HL-60/S4 treated with retinoic acid at 250 ng/mL for 4 days and 3 days (cell line): ENCODE results near the gene DLD.
"Not testable (repeated sequence)": the region's sequence is repeated elsewhere in the genome, so short reads cannot be mapped to it uniquely, and the experiment has no call there.

Experiments
- in situ Hi-C: fragments of 300-500 bp; cut with MboI; formaldehyde crosslinking; loops from 2 replicates; pipeline ENCODE4 v1.7.0; 2022; ENCODE audit warnings: low sequenced_read_pairs

DLD gene

GRCh38 chr7:107939573-107940489, 48.8 kb downstream of the DLD start:
- in situ Hi-C loops: no loop called here

GRCh38 chr7:107940951-107941350, 50.0 kb downstream of the DLD start:
- in situ Hi-C loops: no loop called here

GRCh38 chr7:107943018-107943417, 52.0 kb downstream of the DLD start:
- in situ Hi-C loops: no loop called here

- in situ Hi-C loops: no loop called here
Observed at GRCh38 chr7:107944411-107945169, 53.6 kb downstream of the DLD start.

- in situ Hi-C loops: no loop called here
Observed at GRCh38 chr7:107945332-107945731, 54.3 kb downstream of the DLD start.

- in situ Hi-C loops: no loop called here
Observed at GRCh38 chr7:107946451-107946850, 55.5 kb downstream of the DLD start.

- in situ Hi-C loops: no loop called here
Observed at GRCh38 chr7:107946881-107947280, 55.9 kb downstream of the DLD start.

- in situ Hi-C loops: no loop called here
Observed at GRCh38 chr7:107948645-107949442, 57.9 kb downstream of the DLD start.

GRCh38 chr7:107949443-107949935, 58.5 kb downstream of the DLD start:
- in situ Hi-C loops: no loop called here

GRCh38 chr7:107951172-107951787, 60.3 kb downstream of the DLD start:
- in situ Hi-C loops: no loop called here

GRCh38 chr7:107951896-107952295, 60.9 kb downstream of the DLD start:
- in situ Hi-C loops: no loop called here

- in situ Hi-C loops: no loop called here
Observed at GRCh38 chr7:107953265-107953923, 62.4 kb downstream of the DLD start.

- in situ Hi-C loops: no loop called here
Observed at GRCh38 chr7:107953924-107954303, 62.9 kb downstream of the DLD start.

GRCh38 chr7:107955394-107955793, 64.4 kb downstream of the DLD start:
- in situ Hi-C loops: no loop called here

GRCh38 chr7:107956950-107957349, 66.0 kb downstream of the DLD start:
- in situ Hi-C loops: not testable (repeated sequence)

GRCh38 chr7:107957436-107957835, 66.5 kb downstream of the DLD start:
- in situ Hi-C loops: no loop called here

GRCh38 chr7:107958764-107959526, 68.0 kb downstream of the DLD start:
- in situ Hi-C loops: no loop called here

- in situ Hi-C loops: no loop called here
Observed at GRCh38 chr7:107959527-107959898, 68.5 kb downstream of the DLD start.

GRCh38 chr7:107960272-107960671, 69.3 kb downstream of the DLD start:
- in situ Hi-C loops: no loop called here
